Measurements from ENCODE around the gene KCNQ5. TPM values are rescaled to one million over a fixed set of nuclear protein-coding genes. Genes with fewer than 3 reads are reported as not detected.

The KCNQ5 gene
- total RNA-seq, 6 experiments from 2014 or later, result 16.3 to 35.5 (median 20.2) TPM

- no peak for TF ChIP-seq CTCF (IDR thresholded peaks at IDR 0.05)
These were observed 344.9 kb downstream of the KCNQ5 start for GRCh38 chr6:72966628-72967280.

GRCh38 chr6:72967329-72967728 is 345.5 kb downstream of the KCNQ5 start:
- Mint-ChIP-seq H3K4me3 (no peak overlapping the region), H3K36me3 (ENCODE audit: low read depth) (no peaks in the 10 kb centered on the region), H3K27me3 (ENCODE audit: insufficient read depth) (no peaks in the 10 kb centered on the region), H3K9me3 (no peaks in the 10 kb centered on the region), H3K4me1 (ENCODE audit: low read depth) (peaks cover 51% of the 10 kb centered on the region), H3K27ac (no peak overlapping the region)
- no peak for TF ChIP-seq CTCF (IDR thresholded peaks at IDR 0.05)
- no peak for DNase-seq

More at GRCh38 chr6:72966628-72967280, 344.9 kb downstream of the KCNQ5 start:
- Mint-ChIP-seq H3K9me3 (no peaks in the 10 kb centered on the region), H3K4me3 (peak overlapping the region; percentile 21; the same call in 1 of the 2 replicates), H3K27ac (peak overlapping the region; percentile 79), H3K4me1 (ENCODE audit: low read depth) (peaks cover 51% of the 10 kb centered on the region), H3K27me3 (ENCODE audit: insufficient read depth) (no peaks in the 10 kb centered on the region), H3K36me3 (ENCODE audit: low read depth) (no peaks in the 10 kb centered on the region)
- no peak for DNase-seq

- TF ChIP-seq CTCF (IDR thresholded peaks at IDR 0.05), result no peak
- Mint-ChIP-seq H3K9me3 (no peaks in the 10 kb centered on the region), H3K4me1 (ENCODE audit: low read depth) (peaks cover 53% of the 10 kb centered on the region), H3K27ac (no peak overlapping the region), H3K4me3 (no peak overlapping the region), H3K36me3 (ENCODE audit: low read depth) (no peaks in the 10 kb centered on the region), H3K27me3 (ENCODE audit: insufficient read depth) (no peaks in the 10 kb centered on the region)
- no peak for DNase-seq
These were observed 346.8 kb downstream of the KCNQ5 start for GRCh38 chr6:72968704-72969103.

- Mint-ChIP-seq H3K27ac (no peak overlapping the region), H3K4me1 (ENCODE audit: low read depth) (peaks cover 58% of the 10 kb centered on the region), H3K27me3 (ENCODE audit: insufficient read depth) (no peaks in the 10 kb centered on the region), H3K4me3 (no peak overlapping the region; the same call in 1 of the 2 replicates), H3K9me3 (no peaks in the 10 kb centered on the region), H3K36me3 (ENCODE audit: low read depth) (no peaks in the 10 kb centered on the region)
- no peak for DNase-seq
- TF ChIP-seq CTCF (IDR thresholded peaks at IDR 0.05), result no peak
These were observed 347.8 kb downstream of the KCNQ5 start for GRCh38 chr6:72969666-72970065.

GRCh38 chr6:72972579-72972978 is 350.7 kb downstream of the KCNQ5 start:
- peaks cover 4% of the 10 kb centered on the region; the same call in 1 of the 2 replicates for H3K36me3 Mint-ChIP-seq (ENCODE audit: low read depth)
- H3K27me3 Mint-ChIP-seq (ENCODE audit: insufficient read depth), result no peaks in the 10 kb centered on the region
- H3K4me1 Mint-ChIP-seq (ENCODE audit: low read depth), result peaks cover 61% of the 10 kb centered on the region
- no peak for TF ChIP-seq CTCF (IDR thresholded peaks at IDR 0.05)
- no peak overlapping the region for H3K4me3 Mint-ChIP-seq
- H3K27ac Mint-ChIP-seq, result no peak overlapping the region
- H3K9me3 Mint-ChIP-seq, result no peaks in the 10 kb centered on the region
- no peak for DNase-seq

All from HFFc6 (cell line).